Testis (tissue), 2 donors: ENCODE results near the gene JAK3.

ENCODE experiments used
- POLR2A ChIP-seq: fragments of 450-650 bp; IDR thresholded peaks from one replicate; pipeline ENCODE4 v1.6.1; 2017; ENCODE audit warnings: antibody characterized with exemption, mild to moderate bottlenecking, moderate library complexity
- TF ChIP-seq, protein P1 (sequence below), 3 experiments: fragments of 450-650 bp in 2 of 3; fragments of 200-600 bp in 1 of 3; sonication (generic) in 1 of 3; IDR thresholded peaks; one replicate each; pipeline ENCODE4 v1.5.1; 2016 to 2019; ENCODE audit warnings: antibody characterized with exemption in 3 of 3, mild to moderate bottlenecking in 2 of 3, moderate library complexity in 1 of 3

DNA sequence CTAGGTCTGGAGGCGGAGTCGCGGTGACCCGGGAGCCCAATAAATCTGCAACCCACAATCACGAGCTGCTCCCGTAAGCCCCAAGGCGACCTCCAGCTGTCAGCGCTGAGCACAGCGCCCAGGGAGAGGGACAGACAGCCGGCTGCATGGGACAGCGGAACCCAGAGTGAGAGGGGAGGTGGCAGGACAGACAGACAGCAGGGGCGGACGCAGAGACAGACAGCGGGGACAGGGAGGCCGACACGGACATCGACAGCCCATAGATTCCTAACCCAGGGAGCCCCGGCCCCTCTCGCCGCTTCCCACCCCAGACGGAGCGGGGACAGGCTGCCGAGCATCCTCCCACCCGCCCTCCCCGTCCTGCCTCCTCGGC, 24.1 kb upstream of the JAK3 start, which contains the start of gene SLC5A5:
- TF ChIP-seq, protein P1, sequence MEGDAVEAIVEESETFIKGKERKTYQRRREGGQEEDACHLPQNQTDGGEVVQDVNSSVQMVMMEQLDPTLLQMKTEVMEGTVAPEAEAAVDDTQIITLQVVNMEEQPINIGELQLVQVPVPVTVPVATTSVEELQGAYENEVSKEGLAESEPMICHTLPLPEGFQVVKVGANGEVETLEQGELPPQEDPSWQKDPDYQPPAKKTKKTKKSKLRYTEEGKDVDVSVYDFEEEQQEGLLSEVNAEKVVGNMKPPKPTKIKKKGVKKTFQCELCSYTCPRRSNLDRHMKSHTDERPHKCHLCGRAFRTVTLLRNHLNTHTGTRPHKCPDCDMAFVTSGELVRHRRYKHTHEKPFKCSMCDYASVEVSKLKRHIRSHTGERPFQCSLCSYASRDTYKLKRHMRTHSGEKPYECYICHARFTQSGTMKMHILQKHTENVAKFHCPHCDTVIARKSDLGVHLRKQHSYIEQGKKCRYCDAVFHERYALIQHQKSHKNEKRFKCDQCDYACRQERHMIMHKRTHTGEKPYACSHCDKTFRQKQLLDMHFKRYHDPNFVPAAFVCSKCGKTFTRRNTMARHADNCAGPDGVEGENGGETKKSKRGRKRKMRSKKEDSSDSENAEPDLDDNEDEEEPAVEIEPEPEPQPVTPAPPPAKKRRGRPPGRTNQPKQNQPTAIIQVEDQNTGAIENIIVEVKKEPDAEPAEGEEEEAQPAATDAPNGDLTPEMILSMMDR (IDR thresholded peaks at IDR 0.05) = no peak
- TF ChIP-seq POLR2A = no peak
